Measurements from ENCODE around the gene RNH1. TPM values are rescaled to one million over a fixed set of nuclear protein-coding genes. Genes with fewer than 3 reads are reported as not detected.

RNH1 gene
- total RNA-seq, 1 donor from 2014 or later, result 85.9 TPM

GRCh38 chr11:465896-466530, 41.0 kb downstream of the RNH1 start:
- Mint-ChIP-seq H3K36me3 (ENCODE audit: unreplicated experiment) (no peaks in the 10 kb centered on the region), H3K9me3 (ENCODE audit: unreplicated experiment) (peaks cover 3% of the 10 kb centered on the region), H3K4me3 (ENCODE audit: unreplicated experiment) (no peak overlapping the region), H3K27ac (ENCODE audit: unreplicated experiment) (peak overlapping the region; percentile 68), H3K4me1 (ENCODE audit: low read depth, unreplicated experiment) (peaks cover 19% of the 10 kb centered on the region), H3K27me3 (ENCODE audit: unreplicated experiment) (peaks cover 5% of the 10 kb centered on the region)
- no peak for DNase-seq
- no peak for TF ChIP-seq CTCF (IDR thresholded peaks at IDR 0.05; ENCODE audit: partially characterized antibody, unreplicated experiment)

GRCh38 chr11:464316-464715, 42.7 kb downstream of the RNH1 start:
- H3K4me1 Mint-ChIP-seq (ENCODE audit: low read depth, unreplicated experiment), result peaks cover 20% of the 10 kb centered on the region
- TF ChIP-seq CTCF (IDR thresholded peaks at IDR 0.05; ENCODE audit: partially characterized antibody, unreplicated experiment), result no peak
- no peak for DNase-seq
- H3K27ac Mint-ChIP-seq (ENCODE audit: unreplicated experiment), result no peak overlapping the region
- no peak overlapping the region for H3K4me3 Mint-ChIP-seq (ENCODE audit: unreplicated experiment)
- H3K9me3 Mint-ChIP-seq (ENCODE audit: unreplicated experiment), result peaks cover 3% of the 10 kb centered on the region
- peaks cover 7% of the 10 kb centered on the region for H3K27me3 Mint-ChIP-seq (ENCODE audit: unreplicated experiment)
- H3K36me3 Mint-ChIP-seq (ENCODE audit: unreplicated experiment), result no peaks in the 10 kb centered on the region

- TF ChIP-seq CTCF (IDR thresholded peaks at IDR 0.05; ENCODE audit: partially characterized antibody, unreplicated experiment), result no peak
- H3K9me3 Mint-ChIP-seq (ENCODE audit: unreplicated experiment), result peaks cover 3% of the 10 kb centered on the region
- H3K27ac Mint-ChIP-seq (ENCODE audit: unreplicated experiment), result no peak overlapping the region
- H3K27me3 Mint-ChIP-seq (ENCODE audit: unreplicated experiment), result peaks cover 2% of the 10 kb centered on the region
- H3K36me3 Mint-ChIP-seq (ENCODE audit: unreplicated experiment), result no peaks in the 10 kb centered on the region
- DNase-seq, result no peak
- no peak overlapping the region for H3K4me3 Mint-ChIP-seq (ENCODE audit: unreplicated experiment)
- H3K4me1 Mint-ChIP-seq (ENCODE audit: low read depth, unreplicated experiment), result peaks cover 17% of the 10 kb centered on the region
These were observed 44.7 kb downstream of the RNH1 start for GRCh38 chr11:462107-462890.

GRCh38 chr11:461626-462025, 45.4 kb downstream of the RNH1 start:
- Mint-ChIP-seq H3K4me3 (ENCODE audit: unreplicated experiment) (no peak overlapping the region), H3K27ac (ENCODE audit: unreplicated experiment) (no peak overlapping the region), H3K27me3 (ENCODE audit: unreplicated experiment) (peaks cover 2% of the 10 kb centered on the region), H3K36me3 (ENCODE audit: unreplicated experiment) (no peaks in the 10 kb centered on the region), H3K4me1 (ENCODE audit: low read depth, unreplicated experiment) (peaks cover 15% of the 10 kb centered on the region), H3K9me3 (ENCODE audit: unreplicated experiment) (peaks cover 6% of the 10 kb centered on the region)
- TF ChIP-seq CTCF (IDR thresholded peaks at IDR 0.05; ENCODE audit: partially characterized antibody, unreplicated experiment), result no peak
- DNase-seq, result no peak

All from glutamatergic neuron (in vitro differentiated cells).